Heart right ventricle (tissue), 16 donors: ENCODE results near the gene GPATCH1. TPM values are rescaled to one million over a fixed set of nuclear protein-coding genes. Genes with fewer than 3 reads are reported as not detected.

Experiments used
- ATAC-seq, 8 donors: fragments of 200-7000 bp; cut with Tn5 transposase; one replicate each; pipeline ENCODE4 v1.9.1; 2020; ENCODE audit warnings: mild to moderate bottlenecking in 8 of 8, moderate library complexity in 8 of 8, moderate number of reproducible peaks in 1 of 8
- DNase-seq, 2 donors: peaks; one replicate each; pipeline ENCODE4 v3.0.0-alpha.2; 2020
- H3K27ac ChIP-seq, 10 donors: fragments of 200-600 bp; sonication (generic) in 2 of 10; one replicate each; pipeline versions ENCODE4 v1.5.0 to v1.8.0; 2020 to 2022; ENCODE audit warnings: mild to moderate bottlenecking in 3 of 10
- H3K27me3 ChIP-seq, 7 donors: fragments of 200-600 bp; one replicate each; pipeline ENCODE4 v1.8.0; 2021 to 2022; ENCODE audit warnings: mild to moderate bottlenecking in 2 of 7
- H3K36me3 ChIP-seq, 9 donors: fragments of 200-600 bp; sonication (generic) in 1 of 9; one replicate each; pipeline versions ENCODE4 v1.5.0 to v1.8.0; 2020 to 2022; ENCODE audit warnings: mild to moderate bottlenecking in 2 of 9
- H3K4me1 ChIP-seq, 9 donors: fragments of 200-600 bp; sonication (generic) in 1 of 9; one replicate each; pipeline versions ENCODE4 v1.5.0 to v1.8.0; 2020 to 2022; ENCODE audit warnings: mild to moderate bottlenecking in 4 of 9
- H3K4me3 ChIP-seq, 10 donors: fragments of 200-600 bp; sonication (generic) in 2 of 10; one replicate each; pipeline versions ENCODE4 v1.5.0 to v1.8.0; 2020 to 2022; ENCODE audit warnings: mild to moderate bottlenecking in 7 of 10, moderate library complexity in 2 of 10
- H3K9me3 ChIP-seq, 11 donors: fragments of 200-600 bp in 10 of 11; sonication (generic) in 2 of 11; one replicate each; pipeline versions ENCODE4 v1.5.0 to v1.8.0; 2013 to 2022; ENCODE audit warnings: mild to moderate bottlenecking in 2 of 11, control low read depth in 1 of 11, moderate library complexity in 1 of 11
- CTCF ChIP-seq, 9 donors: fragments of 200-600 bp; sonication (generic) in 2 of 9; IDR thresholded peaks; one replicate each; pipeline versions ENCODE4 v1.5.0 to v1.8.0; 2021 to 2022; ENCODE audit warnings: antibody characterized with exemption in 9 of 9, mild to moderate bottlenecking in 5 of 9, moderate library complexity in 1 of 9
- WGBS, 2 donors: extraction: QIAGEN DNeasy Blood & Tissue Kit; methylation state at CpG; one replicate each; pipeline ENCODE4 v1.1.7; 2013; ENCODE audit warnings: inconsistent platforms in 1 of 2; 5-methylcytosine and 5-hydroxymethylcytosine counted together
- intact Hi-C, 10 donors: fragments of 100-400 bp; cut with DNase I; formaldehyde crosslinking; loops; one replicate each; pipeline versions ENCODE4 v1.11.1 to v1.14.2; 2022
- polyA plus RNA-seq, 2 donors: library from polyadenylated mRNA; stranded (reverse); fragments of 200-250 nt; gene quantifications; one replicate each; pipeline ENCODE4 v1.2.3, GENCODE V29; 2013
- total RNA-seq, 10 donors: library from RNA; stranded (reverse); fragmentation: NEBNext Ultra II Directional in 3 of 10; extraction: Animal tissue kit (Norgen Biotek cat#: 25700) in 3 of 10; gene quantifications; one replicate each; pipeline versions ENCODE4 v1.2.1 to v1.2.4, GENCODE V29; 2021 to 2023
- donor health status: Arrhythmogenic right ventricular cardiomyopathy.
- donor health status: ischemic (EF 13 %, LVEDD 7.1; RV severe dilation, severe dysfunction).
- donor health status: healthy with polysubstance abuse.
- donor health status: DM: no; HTN: yes; CAD: no.
- donor health status: DM: no; HTN: no; CAD: no.
- donor health status: ischemic (EF 25% LVEDD 6.9; RV normal size, moderate dysfunction).
- donor health status: ischemic (EF 25% LVEDD 5.7; RV mildly dilated, moderate dysfunction).
- donor health status: healthy.
- donor health status: DM: yes; HTN: yes; CAD: no.
- donor health status: Ischemic cardiomyopathy.
- donor health status: ischemic (EF 35%, LVEDD 5.7; RV mildly dilated, moderate dysfunction).
- donor health status: nonischemic (EF 11% LVEDD 7.7; RV severe dilation, severe dysfunction).
- donor health status: DM: yes; HTN: yes; CAD: no.
- donor health status: PGD.
- donor health status: ischemic (EF 29% LVEDD 5.4; RV normal size, mild dysfunction).
- donor health status: nonischemic (EF 23%, LVEDD 6.1; RV moderate dilation, normal function).

GPATCH1 gene
- total and polyA plus RNA-seq, 12 donors = 3.1 to 7.4 (median 5.1) TPM

GRCh38 chr19:33086955-33087354 is 6.0 kb downstream of the GPATCH1 start:
- no peak for TF ChIP-seq CTCF (IDR thresholded peaks at IDR 0.05)
- Histone ChIP-seq H3K9me3 (no peaks in the 10 kb centered on the region), H3K4me1 (peaks cover under 1 to 8% (median 6%) of the 10 kb centered on the region in 9 donors), H3K36me3 (peaks cover 0 to 51% (median 29%) of the 10 kb centered on the region in 9 donors), H3K27me3 (no peaks in the 10 kb centered on the region), H3K27ac (no peak overlapping the region), H3K4me3 (no peak overlapping the region)
- no peak for DNase-seq
- no peak for ATAC-seq
- intact Hi-C loops = loop anchor here in 3 of 10 donors (10.0 kb wide), 1 partner anchor 112 kb away; the partner anchor contains the start of genes CEP89 (in 3 of the 3) and FAAP24 (in 3 of the 3)
- 92 to 93% methylated on average over 1 of the region's 1 CpG for WGBS, 2 donors

GRCh38 chr19:33089010-33089409 is 8.0 kb downstream of the GPATCH1 start:
- TF ChIP-seq CTCF (IDR thresholded peaks at IDR 0.05) = no peak
- DNase-seq (no peak), ATAC-seq (no peak)
- 94 to 96% methylated on average over 3 of the region's 3 CpGs for WGBS, 2 donors
- Histone ChIP-seq H3K9me3 (no peaks in the 10 kb centered on the region), H3K4me3 (no peak overlapping the region), H3K27me3 (no peaks in the 10 kb centered on the region), H3K36me3 (peaks cover 0 to 69% (median 41%) of the 10 kb centered on the region in 9 donors), H3K27ac (no peak overlapping the region), H3K4me1 (no peaks in the 10 kb centered on the region)
- intact Hi-C loops = loop anchor here in 3 of 10 donors (10.0 kb wide), 1 partner anchor 114 kb away; the partner anchor contains the start of genes CEP89 (in 3 of the 3) and FAAP24 (in 3 of the 3)

GRCh38 chr19:33090179-33090578 is 9.2 kb downstream of the GPATCH1 start:
- WGBS, 2 donors = 79 to 89% methylated on average over 3 of the region's 3 CpGs
- no peak for TF ChIP-seq CTCF (IDR thresholded peaks at IDR 0.05)
- H3K36me3 ChIP-seq = peaks cover 0 to 79% (median 50%) of the 10 kb centered on the region in 9 donors

GRCh38 chr19:33093420-33094210 is 12.6 kb downstream of the GPATCH1 start:
- DNase-seq (no peak), ATAC-seq (no peak)
- no peaks in the 10 kb centered on the region for H3K4me1 ChIP-seq
- no peaks in the 10 kb centered on the region for H3K9me3 ChIP-seq
- H3K36me3 ChIP-seq = peaks cover 0 to 100% (median 70%) of the 10 kb centered on the region in 9 donors
- WGBS, 2 donors = 95 to 96% methylated on average over 11 of the region's 11 CpGs
- no peak overlapping the region for H3K4me3 ChIP-seq
- no peak for TF ChIP-seq CTCF (IDR thresholded peaks at IDR 0.05)
- H3K27ac ChIP-seq = no peak overlapping the region
- intact Hi-C loops = no loop called here
- no peaks in the 10 kb centered on the region for H3K27me3 ChIP-seq

More at GRCh38 chr19:33090179-33090578, 9.2 kb downstream of the GPATCH1 start:
- ATAC-seq (no peak), DNase-seq (no peak)
- Histone ChIP-seq H3K4me3 (no peak overlapping the region), H3K4me1 (no peaks in the 10 kb centered on the region), H3K27ac (no peak overlapping the region), H3K27me3 (no peaks in the 10 kb centered on the region), H3K9me3 (no peaks in the 10 kb centered on the region)
- intact Hi-C loops = no loop called here
